ENCODE results near the gene FNDC5. TPM values are rescaled to one million over a fixed set of nuclear protein-coding genes. Genes with fewer than 3 reads are reported as not detected.

Gene FNDC5
- total and polyA plus RNA-seq, 9 of the 15 experiments (the other 6 are each of a cell fraction or from before 2014, with no cell fraction given): 0.06 to 2.1 (median 0.22) TPM

DNA sequence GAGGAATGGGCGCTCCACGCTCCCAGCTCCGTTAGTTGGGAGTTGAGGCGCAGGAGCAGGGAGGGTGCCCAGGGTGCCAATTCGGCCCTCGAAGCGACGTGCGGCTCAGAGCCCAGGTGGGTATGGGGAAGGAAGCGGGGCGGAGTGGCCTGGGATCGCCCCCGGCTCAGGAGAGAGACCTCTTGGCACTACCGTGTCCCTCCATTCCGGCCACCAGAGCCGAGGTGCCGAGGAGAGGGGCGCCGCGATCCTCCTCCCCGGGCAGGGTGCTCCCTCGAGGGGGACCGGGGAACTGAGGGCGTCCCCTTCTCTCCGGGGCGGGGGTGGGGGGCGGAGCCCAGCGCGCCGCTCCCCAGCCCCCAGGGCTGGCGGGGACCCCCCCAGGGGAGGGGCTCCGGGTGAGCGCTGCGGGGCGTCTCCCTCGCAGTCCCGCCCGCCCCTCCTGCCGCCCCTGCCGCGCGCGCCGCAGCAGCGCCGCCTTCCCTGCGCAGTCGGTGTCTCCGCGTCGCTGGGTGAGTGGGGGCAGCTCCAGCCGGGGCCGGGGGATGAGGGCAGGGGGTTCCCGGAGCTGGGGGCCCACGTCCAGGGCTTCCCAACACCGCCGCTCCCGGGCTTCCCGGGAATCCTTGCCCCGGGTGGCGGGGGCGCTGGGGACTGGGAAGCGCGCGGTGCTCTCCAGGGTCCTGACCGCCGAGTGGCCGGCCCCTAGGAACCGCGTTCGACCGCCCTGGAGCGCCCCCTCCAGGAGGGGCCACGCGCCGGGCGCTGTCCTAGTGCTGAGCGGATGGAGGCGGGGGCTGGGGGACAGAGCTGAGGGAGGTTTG, 15.5 kb upstream of the FNDC5 start, which contains the start of gene HPCA (continued):
- TF ChIP-seq NR2C1 (IDR thresholded peaks at IDR 0.05) (no peak), NR2C1 (tag; IDR thresholded peaks at IDR 0.05) (no peak), SPI1 (IDR thresholded peaks at IDR 0.05; ENCODE audit: borderline replicate concordance, low read depth, low read length) (no peak), SP2 (IDR thresholded peaks at IDR 0.05; ENCODE audit: extremely low read depth, low read depth, low read length, poor library complexity, severe bottlenecking) (no peak), CBX3 (IDR thresholded peaks at IDR 0.05; ENCODE audit: borderline replicate concordance in 1 of 2, low read length in 2 of 2) (peak in 1 of 2 experiments; percentile 92; a peak in 2 of 3 replicates), ZNF79 (CRISPR knock-in tag; IDR thresholded peaks at IDR 0.05; ENCODE audit: low read depth) (no peak), MECOM (CRISPR knock-in tag; IDR thresholded peaks at IDR 0.05) (peak; percentile 90), CBX8 (IDR thresholded peaks at IDR 0.05; ENCODE audit: borderline replicate concordance, extremely low read depth, low read depth, low read length, poor library complexity, severe bottlenecking) (no peak), NCOA6 (IDR thresholded peaks at IDR 0.05) (peak; percentile 97), ZNF274 (IDR thresholded peaks at IDR 0.05; ENCODE audit: borderline replicate concordance, low read depth, low read length) (no peak), FOXK2 (conservative IDR thresholded peaks at IDR 0.05 in 1 of 2, IDR thresholded peaks at IDR 0.05 in 1 of 2; ENCODE audit: low read depth in 2 of 2) (no peak), ZNF584 (CRISPR knock-in tag; IDR thresholded peaks at IDR 0.05; ENCODE audit: low read depth) (peak; percentile 88), HMG20A (CRISPR knock-in tag; conservative IDR thresholded peaks at IDR 0.05) (no peak), ZNF253 (CRISPR knock-in tag; conservative IDR thresholded peaks at IDR 0.05) (no peak), SIN3A (IDR thresholded peaks at IDR 0.05; ENCODE audit: borderline replicate concordance in 2 of 2, control insufficient read depth in 1 of 2, low read depth in 2 of 2, low read length in 2 of 2) (peak; percentile 98 to 100), ZNF436 (CRISPR knock-in tag; IDR thresholded peaks at IDR 0.05) (no peak), CBFA2T2 (conservative IDR thresholded peaks at IDR 0.05) (no peak), TEAD4 (IDR thresholded peaks at IDR 0.05; ENCODE audit: low read length) (peak; percentile 48; the same call in 1 of the 2 replicates), TEAD4 (CRISPR knock-in tag; IDR thresholded peaks at IDR 0.05; ENCODE audit: borderline replicate concordance) (peak; percentile 98), CHD1 (IDR thresholded peaks at IDR 0.05; ENCODE audit: low read length) (no peak), KLF1 (tag; IDR thresholded peaks at IDR 0.05) (no peak), BMI1 (IDR thresholded peaks at IDR 0.05; ENCODE audit: low read length) (no peak), TSC22D4 (tag; IDR thresholded peaks at IDR 0.05) (no peak), SMAD1 (IDR thresholded peaks at IDR 0.05; ENCODE audit: low read depth, low read length, partially characterized antibody) (no peak), U2AF2 (optimal IDR thresholded peaks at IDR 0.05; ENCODE audit: low read depth, low read length) (no peak)
- TF ChIP-seq, protein P1, sequence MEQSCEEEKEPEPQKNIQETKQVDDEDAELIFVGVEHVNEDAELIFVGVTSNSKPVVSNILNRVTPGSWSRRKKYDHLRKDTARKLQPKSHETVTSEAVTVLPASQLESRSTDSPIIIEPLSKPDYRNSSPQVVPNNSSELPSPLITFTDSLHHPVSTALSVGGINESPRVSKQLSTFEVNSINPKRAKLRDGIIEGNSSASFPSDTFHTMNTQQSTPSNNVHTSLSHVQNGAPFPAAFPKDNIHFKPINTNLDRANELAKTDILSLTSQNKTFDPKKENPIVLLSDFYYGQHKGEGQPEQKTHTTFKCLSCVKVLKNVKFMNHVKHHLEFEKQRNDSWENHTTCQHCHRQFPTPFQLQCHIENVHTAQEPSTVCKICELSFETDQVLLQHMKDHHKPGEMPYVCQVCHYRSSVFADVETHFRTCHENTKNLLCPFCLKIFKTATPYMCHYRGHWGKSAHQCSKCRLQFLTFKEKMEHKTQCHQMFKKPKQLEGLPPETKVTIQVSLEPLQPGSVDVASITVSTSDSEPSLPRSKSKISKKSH (CRISPR knock-in tag; IDR thresholded peaks at IDR 0.05): no peak
- TF ChIP-seq, protein P2, sequence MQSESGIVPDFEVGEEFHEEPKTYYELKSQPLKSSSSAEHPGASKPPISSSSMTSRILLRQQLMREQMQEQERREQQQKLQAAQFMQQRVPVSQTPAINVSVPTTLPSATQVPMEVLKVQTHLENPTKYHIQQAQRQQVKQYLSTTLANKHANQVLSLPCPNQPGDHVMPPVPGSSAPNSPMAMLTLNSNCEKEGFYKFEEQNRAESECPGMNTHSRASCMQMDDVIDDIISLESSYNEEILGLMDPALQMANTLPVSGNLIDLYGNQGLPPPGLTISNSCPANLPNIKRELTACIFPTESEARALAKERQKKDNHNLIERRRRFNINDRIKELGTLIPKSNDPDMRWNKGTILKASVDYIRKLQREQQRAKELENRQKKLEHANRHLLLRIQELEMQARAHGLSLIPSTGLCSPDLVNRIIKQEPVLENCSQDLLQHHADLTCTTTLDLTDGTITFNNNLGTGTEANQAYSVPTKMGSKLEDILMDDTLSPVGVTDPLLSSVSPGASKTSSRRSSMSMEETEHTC (IDR thresholded peaks at IDR 0.05): no peak

Data from K562 (cell line).